Small intestine (tissue), 7 donors: ENCODE measurements around the gene CCIN. TPM values are rescaled to one million over a fixed set of nuclear protein-coding genes. Genes with fewer than 3 reads are reported as not detected.

Source experiments
- DNase-seq, 2 donors: peaks; one replicate each; pipeline versions ENCODE4 v3.0.0 to v3.0.0-alpha.2; 2013
- FAIRE-seq: peaks from 2 replicates; lab custom pipeline; 2012; peaks lifted over from hg19 to GRCh38; lab: Jason Lieb, UNC
- H3K27ac ChIP-seq, 3 donors: one replicate each; pipeline ENCODE4 v1.5.1; 2013; ENCODE audit warnings: low read length in 2 of 3, mild to moderate bottlenecking in 2 of 3, control low read depth in 1 of 3, inconsistent platforms in 1 of 3, low read depth in 1 of 3, moderate library complexity in 1 of 3
- H3K27me3 ChIP-seq, 3 donors: one replicate each; pipeline ENCODE4 v1.6.1; 2013; ENCODE audit warnings: low read length in 3 of 3, inconsistent platforms in 1 of 3; ENCODE audit not compliant: control insufficient read depth in 3 of 3, insufficient read depth in 3 of 3
- H3K36me3 ChIP-seq, 3 donors: one replicate each; pipeline ENCODE4 v1.6.1; 2013; ENCODE audit warnings: low read length in 3 of 3, inconsistent platforms in 1 of 3, low read depth in 1 of 3, mild to moderate bottlenecking in 1 of 3, moderate library complexity in 1 of 3; ENCODE audit not compliant: control insufficient read depth in 3 of 3, insufficient read depth in 2 of 3
- H3K4me1 ChIP-seq, 3 donors: one replicate each; pipeline ENCODE4 v1.6.1; 2013; ENCODE audit warnings: low read length in 2 of 3, inconsistent platforms in 1 of 3, low read depth in 1 of 3, mild to moderate bottlenecking in 1 of 3, moderate library complexity in 1 of 3; ENCODE audit not compliant: control insufficient read depth in 3 of 3, insufficient read depth in 2 of 3
- H3K4me3 ChIP-seq, 3 donors: one replicate each; pipeline ENCODE4 v1.5.1; 2013; ENCODE audit warnings: low read length in 3 of 3, control low read depth in 1 of 3, inconsistent platforms in 1 of 3, low read depth in 1 of 3, mild to moderate bottlenecking in 1 of 3, moderate library complexity in 1 of 3
- H3K9me3 ChIP-seq, 2 donors: one replicate each; pipeline ENCODE4 v1.6.1; 2013; ENCODE audit warnings: low read depth in 1 of 2, low read length in 1 of 2; ENCODE audit not compliant: control insufficient read depth in 2 of 2, insufficient read depth in 1 of 2
- WGBS, 3 donors: extraction: QIAGEN DNeasy Blood & Tissue Kit; methylation state at CpG; one replicate each; pipeline ENCODE4 v1.1.7; 2013; 5-methylcytosine and 5-hydroxymethylcytosine counted together
- polyA plus RNA-seq, 4 donors: library from polyadenylated mRNA; stranded (reverse) in 3 of 4; unstranded in 1 of 4; fragments of 200-250 nt in 3 of 4; fragments of 120-200 nt in 1 of 4; gene quantifications; one replicate each; pipeline versions ENCODE4 v1.2.1 to v1.2.3, GENCODE V29; 2013
- donor health status: healthy with polysubstance abuse.
- donor health status: control.
- donor health status: control.
- donor health status: Bipolar disorder and iron deficiency.
- donor health status: healthy.

The CCIN gene
- polyA plus RNA-seq, 4 donors: 0.04 TPM; not detected in 3

DNA sequence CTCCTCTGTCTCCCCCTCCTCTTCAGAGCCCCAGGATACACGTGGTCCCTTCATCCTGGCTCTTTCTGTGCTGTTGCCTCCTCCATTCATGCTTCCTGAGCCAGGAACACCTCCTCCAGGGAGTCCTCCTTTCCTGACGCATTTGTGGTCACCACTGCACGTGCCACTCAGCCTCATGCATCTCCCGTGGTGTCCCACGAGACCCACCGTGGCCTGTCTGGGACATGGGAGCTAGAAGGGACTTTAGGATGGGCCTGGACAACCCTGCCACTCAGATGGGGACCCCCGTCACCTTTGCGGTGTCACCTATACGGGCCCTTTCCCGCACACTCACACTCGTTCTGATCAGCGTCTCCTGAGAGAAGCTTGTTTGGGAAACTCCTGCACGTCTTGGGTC is 25.9 kb upstream of the CCIN start:
- Histone ChIP-seq H3K4me3 (no peak overlapping the region), H3K27me3 (peaks cover 0 to 7% (median 0%) of the 10 kb centered on the region in 3 donors), H3K4me1 (peaks cover 6 to 19% (median 17%) of the 10 kb centered on the region in 3 donors), H3K9me3 (peaks cover 0 to 18% of the 10 kb centered on the region in 2 donors), H3K27ac (peak overlapping the region; percentile 44 to 83 (median 56)), H3K36me3 (peaks cover 0 to 26% (median 0%) of the 10 kb centered on the region in 3 donors)
- FAIRE-seq (no peak), DNase-seq (no peak)
- 72 to 86% (median 75%) methylated on average over 13 of the region's 13 CpGs for WGBS, 3 donors

DNA sequence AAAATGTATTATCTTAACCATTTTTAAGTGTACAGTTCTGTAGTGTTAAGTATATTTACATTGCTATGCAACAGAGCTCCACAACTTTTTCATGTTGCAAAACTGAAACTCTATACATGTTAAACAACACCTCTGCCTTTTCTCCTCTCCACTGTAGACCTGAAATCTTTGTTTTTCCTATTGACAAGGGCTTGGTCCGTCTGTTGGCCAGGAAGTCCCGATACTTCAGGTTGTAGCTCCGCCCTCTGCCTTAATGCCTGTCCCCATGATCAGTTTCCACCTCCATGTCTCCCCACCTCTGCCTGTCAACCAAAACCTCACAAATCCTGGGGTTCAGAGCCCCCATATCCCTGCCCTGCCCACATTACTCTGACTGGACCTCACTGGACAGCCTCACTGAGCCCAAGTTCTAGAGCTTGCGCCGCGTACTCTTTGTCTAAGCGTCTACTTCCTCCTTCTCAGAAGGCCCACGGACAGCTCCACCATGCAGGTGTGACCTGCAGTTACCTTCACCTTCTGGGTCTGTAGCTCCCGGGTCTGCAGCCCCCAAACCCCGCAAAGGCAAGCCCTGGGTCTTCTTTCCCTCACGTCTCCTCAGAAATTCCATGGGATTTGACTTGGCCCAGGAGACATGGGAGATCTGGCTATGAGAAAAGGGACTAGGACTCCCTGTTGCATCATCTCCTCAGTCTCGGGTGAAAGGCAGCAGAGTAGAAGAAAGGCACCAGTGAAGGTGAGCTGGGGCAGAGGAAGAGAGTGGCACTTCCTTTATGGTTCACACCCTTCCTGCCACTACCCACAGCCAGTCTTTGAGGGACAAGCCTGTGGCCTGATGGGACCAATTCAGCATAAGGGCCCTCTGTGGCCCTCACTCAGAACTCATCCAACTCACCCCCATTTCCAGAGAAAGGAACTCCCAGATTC is 24.6 kb upstream of the CCIN start:
- Histone ChIP-seq H3K4me1 (peaks cover 6 to 21% (median 19%) of the 10 kb centered on the region in 3 donors), H3K4me3 (no peak overlapping the region)

DNA sequence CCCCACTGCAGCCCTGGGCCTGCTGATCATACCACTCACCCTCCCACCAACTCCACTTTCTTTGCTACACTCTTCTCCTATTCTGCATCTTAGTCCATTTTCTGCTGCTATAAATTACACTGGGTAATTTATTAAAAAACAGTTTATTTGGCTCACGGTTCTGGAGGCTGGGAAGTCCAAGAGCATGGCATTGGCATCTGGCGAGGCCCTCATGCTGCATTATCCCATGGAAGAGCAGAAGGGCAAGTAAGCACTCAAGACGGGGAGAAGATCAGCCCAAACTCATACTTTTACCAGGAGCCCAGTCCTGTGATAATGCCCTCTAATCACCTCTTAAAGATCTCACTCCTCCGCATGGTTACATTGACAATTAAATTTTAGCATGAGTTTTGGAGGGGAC is 23.2 kb upstream of the CCIN start:
- 95 to 99% (median 98%) methylated on average over 4 of the region's 4 CpGs for WGBS, 3 donors
- FAIRE-seq (no peak), DNase-seq (no peak)
- Histone ChIP-seq H3K4me3 (no peak overlapping the region), H3K9me3 (peaks cover 0 to 18% of the 10 kb centered on the region in 2 donors), H3K27me3 (no peaks in the 10 kb centered on the region), H3K27ac (no peak overlapping the region), H3K36me3 (peaks cover 0 to 35% (median 0%) of the 10 kb centered on the region in 3 donors), H3K4me1 (peaks cover 6 to 21% (median 17%) of the 10 kb centered on the region in 3 donors)

More for the DNA sequence above, 24.6 kb upstream of the CCIN start:
- FAIRE-seq (no peak), DNase-seq (no peak)
- Histone ChIP-seq H3K27ac (peak overlapping the region in 2 of 3 donors; percentile 15 to 38), H3K36me3 (peaks cover 0 to 28% (median 0%) of the 10 kb centered on the region in 3 donors), H3K27me3 (no peaks in the 10 kb centered on the region), H3K9me3 (peaks cover 0 to 18% of the 10 kb centered on the region in 2 donors)
- 78 to 92% (median 78%) methylated on average over 12 of the region's 12 CpGs for WGBS, 3 donors

DNA sequence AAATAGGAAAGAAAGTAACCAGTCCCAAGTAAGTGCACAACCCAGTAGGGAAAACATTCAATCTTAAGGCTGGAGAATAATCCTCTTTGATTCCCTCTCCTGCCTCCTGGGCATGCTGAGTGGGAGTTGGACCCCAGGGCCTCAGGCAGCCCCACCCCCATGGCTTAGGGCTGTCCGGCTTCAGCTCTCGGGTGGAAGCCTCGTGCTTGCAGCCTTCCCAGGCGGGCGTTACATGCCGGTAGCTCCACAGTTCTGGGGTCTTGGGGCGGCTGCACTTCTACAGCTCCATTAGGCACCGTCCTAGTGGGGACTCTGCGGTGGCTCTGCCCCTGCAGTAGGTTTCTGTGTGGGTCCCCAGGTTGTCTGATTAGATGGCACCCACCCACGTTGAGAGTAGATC is 22.5 kb upstream of the CCIN start:
- no peak overlapping the region for H3K27ac ChIP-seq
- H3K9me3 ChIP-seq: peaks cover 0 to 18% of the 10 kb centered on the region in 2 donors

DNA sequence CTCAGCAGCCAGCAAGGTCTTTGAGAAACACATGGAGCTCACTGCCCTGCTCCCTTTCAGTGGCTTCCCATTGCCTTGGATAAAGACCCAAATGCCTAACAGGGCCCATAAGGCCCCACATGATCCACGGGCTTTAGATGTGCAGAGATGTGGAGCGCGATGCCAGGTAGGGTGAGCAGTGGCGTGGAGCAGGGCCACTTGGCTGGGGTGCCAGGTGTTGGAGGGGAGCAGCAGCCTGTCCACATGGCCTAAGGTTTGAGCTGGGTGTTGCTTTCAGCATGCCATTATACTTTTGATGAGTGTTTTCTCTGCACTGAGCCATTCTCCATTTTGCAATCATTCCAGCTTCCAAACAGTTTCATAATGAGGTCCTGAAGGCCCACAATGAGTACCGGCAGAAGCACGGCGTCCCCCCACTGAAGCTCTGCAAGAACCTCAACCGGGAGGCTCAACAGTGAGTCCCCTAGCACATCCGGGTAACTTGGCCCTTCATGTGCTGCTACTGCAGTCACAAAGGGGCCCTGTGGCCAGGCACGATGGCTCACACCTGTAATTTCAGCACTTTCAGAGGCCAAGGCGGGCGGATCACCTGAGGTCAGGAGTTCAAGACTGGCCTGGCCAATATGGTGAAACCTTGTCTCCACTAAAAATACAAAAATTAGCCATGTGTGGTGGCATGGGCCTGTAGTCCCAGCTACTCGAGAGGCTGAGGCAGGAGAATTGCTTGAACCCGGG is 21.6 kb upstream of the CCIN start:
- DNase-seq: no peak
- no peak for FAIRE-seq
- Histone ChIP-seq H3K9me3 (peaks cover 0 to 18% of the 10 kb centered on the region in 2 donors), H3K27ac (peak overlapping the region in 1 of 3 donors; percentile 29), H3K4me1 (peaks cover 4 to 16% (median 12%) of the 10 kb centered on the region in 3 donors), H3K36me3 (peaks cover 0 to 40% (median 0%) of the 10 kb centered on the region in 3 donors), H3K27me3 (no peaks in the 10 kb centered on the region), H3K4me3 (no peak overlapping the region)
- WGBS, 3 donors: 87 to 92% (median 89%) methylated on average over 14 of the region's 14 CpGs

More for the DNA sequence above, 22.5 kb upstream of the CCIN start:
- DNase-seq: no peak
- no peaks in the 10 kb centered on the region for H3K27me3 ChIP-seq
- 93 to 99% (median 97%) methylated on average over 10 of the region's 10 CpGs for WGBS, 3 donors
- H3K4me3 ChIP-seq: no peak overlapping the region
- FAIRE-seq: no peak
- peaks cover 0 to 41% (median 0%) of the 10 kb centered on the region in 3 donors for H3K36me3 ChIP-seq
- H3K4me1 ChIP-seq: peaks cover 6 to 21% (median 21%) of the 10 kb centered on the region in 3 donors

DNA sequence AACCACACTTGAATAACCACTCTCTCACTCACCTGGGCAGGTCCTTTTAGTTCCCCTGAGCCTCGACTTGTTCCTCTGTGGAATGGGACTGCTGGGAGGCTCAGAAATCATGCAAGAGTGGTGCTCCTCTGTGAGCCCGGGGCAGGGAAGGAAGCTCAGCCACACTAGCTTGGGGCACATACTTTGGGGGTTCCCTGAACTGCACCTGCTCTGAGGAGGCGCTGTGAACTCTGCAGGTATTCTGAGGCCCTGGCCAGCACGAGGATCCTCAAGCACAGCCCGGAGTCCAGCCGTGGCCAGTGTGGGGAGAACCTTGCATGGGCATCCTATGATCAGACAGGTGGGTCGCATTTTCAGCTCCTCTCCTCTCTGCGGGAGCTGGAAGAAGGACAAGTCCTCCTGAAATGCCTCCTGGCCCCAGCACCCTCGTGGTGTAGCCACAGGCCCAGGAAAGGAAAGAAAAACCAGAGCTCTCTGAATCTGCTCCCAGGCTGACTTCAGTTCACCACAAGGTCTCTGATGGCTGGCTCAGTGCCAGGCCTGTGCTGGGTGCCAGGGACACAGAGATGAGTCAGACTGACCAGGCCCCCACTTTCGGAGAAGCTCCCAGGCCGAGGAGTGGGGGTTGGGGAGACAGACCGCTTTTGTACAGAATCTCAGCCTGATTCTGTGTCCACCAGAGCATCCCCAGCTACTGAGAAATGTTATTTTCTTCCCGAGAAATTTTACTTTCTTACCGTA is 20.7 kb upstream of the CCIN start:
- peaks cover 0 to 37% (median 0%) of the 10 kb centered on the region in 3 donors for H3K36me3 ChIP-seq
- H3K27me3 ChIP-seq: no peaks in the 10 kb centered on the region
- WGBS, 3 donors: 55 to 74% (median 58%) methylated on average over 13 to 14 of the region's 14 CpGs
- DNase-seq (peak; percentile 46 to 58), FAIRE-seq (no peak)
- peaks cover 3 to 13% (median 5%) of the 10 kb centered on the region in 3 donors for H3K4me1 ChIP-seq
- peak overlapping the region in 2 of 3 donors; percentile 40 to 74 for H3K27ac ChIP-seq
- H3K4me3 ChIP-seq: no peak overlapping the region
- peaks cover 0 to 18% of the 10 kb centered on the region in 2 donors for H3K9me3 ChIP-seq

DNA sequence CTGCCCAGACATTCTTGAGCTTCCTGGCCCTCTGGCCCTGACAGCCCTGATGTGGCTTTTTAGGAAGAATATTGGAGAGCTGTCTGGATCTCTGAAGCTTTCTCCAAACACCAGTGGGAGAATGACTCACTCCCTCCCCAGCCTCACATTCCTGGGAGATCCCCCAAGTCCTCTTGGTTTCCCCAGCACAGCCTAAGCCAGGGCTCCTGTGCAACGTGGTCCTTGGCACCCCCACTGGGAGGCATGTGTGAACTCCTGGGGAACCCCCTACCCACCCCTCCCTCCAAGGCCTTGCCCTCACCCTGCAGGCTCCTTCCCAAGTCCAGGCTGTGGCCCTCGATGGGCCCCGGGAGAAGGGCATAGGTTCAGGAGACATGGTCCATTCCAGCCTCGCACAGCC is 20.0 kb upstream of the CCIN start:
- Histone ChIP-seq H3K4me1 (peaks cover 2 to 13% (median 5%) of the 10 kb centered on the region in 3 donors), H3K27me3 (no peaks in the 10 kb centered on the region), H3K36me3 (peaks cover 0 to 36% (median 0%) of the 10 kb centered on the region in 3 donors), H3K4me3 (no peak overlapping the region), H3K27ac (peak overlapping the region in 2 of 3 donors; percentile 30 to 62), H3K9me3 (peaks cover 0 to 18% of the 10 kb centered on the region in 2 donors)
- no peak for FAIRE-seq
- 78 to 95% (median 82%) methylated on average over 4 of the region's 4 CpGs for WGBS, 3 donors
- no peak for DNase-seq
